LNCAP (cell line): Measurements from ENCODE around the gene COQ8A.

ENCODE experiments used
- TF ChIP-seq, protein P1 (sequence below): fragments of 450-650 bp; IDR thresholded peaks from 2 replicates; pipeline ENCODE4 v1.5.1; 2017; ENCODE audit warnings: mild to moderate bottlenecking

COQ8A gene

DNA sequence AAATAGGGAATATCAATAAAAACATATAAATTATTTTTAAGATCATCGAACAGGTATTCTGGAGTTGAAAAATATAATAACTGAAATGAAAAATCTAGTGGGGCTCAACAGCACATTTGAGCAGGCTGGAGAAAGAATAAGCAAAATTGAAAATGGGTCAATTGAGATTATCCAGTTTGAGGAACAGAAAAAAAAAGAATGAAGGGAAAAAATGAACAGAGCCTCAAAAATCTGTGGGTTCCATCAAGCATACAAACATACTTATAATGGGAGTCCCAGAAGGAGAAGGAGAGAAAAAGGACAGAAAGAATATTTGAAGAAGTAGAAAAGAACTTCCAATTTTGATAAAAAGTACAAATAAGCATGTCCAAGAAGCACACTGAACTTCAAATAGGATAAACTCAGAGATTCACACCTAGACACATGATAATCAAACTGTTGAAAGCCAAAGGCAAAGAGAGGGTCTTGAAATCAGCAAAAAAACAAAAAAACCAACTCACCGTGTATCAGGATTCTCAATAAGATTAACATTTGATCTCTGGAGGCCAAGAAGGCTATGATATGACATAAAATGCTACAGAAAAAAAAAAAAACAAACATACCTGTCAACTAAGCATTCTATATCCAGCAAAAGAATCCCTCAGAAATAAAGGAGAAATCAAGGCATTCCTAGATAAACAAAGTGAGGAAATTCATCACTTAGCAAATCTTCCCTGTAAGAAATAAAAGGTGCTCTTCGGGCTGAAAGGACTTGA, 5.4 kb upstream of the COQ8A start:
- TF ChIP-seq, protein P1, sequence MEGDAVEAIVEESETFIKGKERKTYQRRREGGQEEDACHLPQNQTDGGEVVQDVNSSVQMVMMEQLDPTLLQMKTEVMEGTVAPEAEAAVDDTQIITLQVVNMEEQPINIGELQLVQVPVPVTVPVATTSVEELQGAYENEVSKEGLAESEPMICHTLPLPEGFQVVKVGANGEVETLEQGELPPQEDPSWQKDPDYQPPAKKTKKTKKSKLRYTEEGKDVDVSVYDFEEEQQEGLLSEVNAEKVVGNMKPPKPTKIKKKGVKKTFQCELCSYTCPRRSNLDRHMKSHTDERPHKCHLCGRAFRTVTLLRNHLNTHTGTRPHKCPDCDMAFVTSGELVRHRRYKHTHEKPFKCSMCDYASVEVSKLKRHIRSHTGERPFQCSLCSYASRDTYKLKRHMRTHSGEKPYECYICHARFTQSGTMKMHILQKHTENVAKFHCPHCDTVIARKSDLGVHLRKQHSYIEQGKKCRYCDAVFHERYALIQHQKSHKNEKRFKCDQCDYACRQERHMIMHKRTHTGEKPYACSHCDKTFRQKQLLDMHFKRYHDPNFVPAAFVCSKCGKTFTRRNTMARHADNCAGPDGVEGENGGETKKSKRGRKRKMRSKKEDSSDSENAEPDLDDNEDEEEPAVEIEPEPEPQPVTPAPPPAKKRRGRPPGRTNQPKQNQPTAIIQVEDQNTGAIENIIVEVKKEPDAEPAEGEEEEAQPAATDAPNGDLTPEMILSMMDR = no peak

DNA sequence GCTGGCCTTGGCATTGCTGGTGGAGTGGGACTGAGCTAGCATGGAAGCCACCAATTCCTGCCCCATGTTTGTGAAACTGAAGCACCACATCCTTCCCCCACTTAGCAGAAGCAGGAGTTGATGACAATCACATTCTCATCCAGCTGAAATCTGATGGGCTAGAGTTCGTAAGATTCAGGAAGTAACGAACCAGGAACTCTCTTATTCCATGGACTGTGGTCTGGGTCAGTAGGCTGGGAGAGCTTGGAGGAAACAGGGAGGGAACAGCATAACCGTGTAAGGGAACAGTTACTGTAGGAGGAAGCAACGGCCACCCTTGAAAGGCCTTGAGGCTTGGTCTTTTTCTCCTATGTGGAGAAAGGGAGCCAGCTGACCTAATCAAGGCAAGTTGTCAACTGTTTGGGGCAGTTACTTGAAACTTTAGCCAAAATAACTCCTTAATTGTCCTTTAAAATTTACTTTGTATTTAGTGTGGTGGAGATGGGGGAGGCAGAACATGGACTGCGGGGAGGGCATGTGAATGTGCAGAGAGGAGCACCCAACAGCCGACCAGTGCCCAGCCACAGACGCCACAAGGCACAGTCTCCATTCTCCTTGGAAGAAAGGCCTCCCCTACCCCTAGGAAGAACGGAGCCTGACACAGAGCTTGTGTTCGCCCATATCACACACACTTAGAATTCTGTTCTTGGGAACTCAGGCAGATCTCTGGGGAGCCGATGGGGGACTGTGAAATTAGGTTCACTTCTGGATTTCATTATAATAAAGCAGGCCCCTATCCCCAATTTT, 2.0 kb upstream of the COQ8A start:
- TF ChIP-seq, protein P1 = no peak

DNA sequence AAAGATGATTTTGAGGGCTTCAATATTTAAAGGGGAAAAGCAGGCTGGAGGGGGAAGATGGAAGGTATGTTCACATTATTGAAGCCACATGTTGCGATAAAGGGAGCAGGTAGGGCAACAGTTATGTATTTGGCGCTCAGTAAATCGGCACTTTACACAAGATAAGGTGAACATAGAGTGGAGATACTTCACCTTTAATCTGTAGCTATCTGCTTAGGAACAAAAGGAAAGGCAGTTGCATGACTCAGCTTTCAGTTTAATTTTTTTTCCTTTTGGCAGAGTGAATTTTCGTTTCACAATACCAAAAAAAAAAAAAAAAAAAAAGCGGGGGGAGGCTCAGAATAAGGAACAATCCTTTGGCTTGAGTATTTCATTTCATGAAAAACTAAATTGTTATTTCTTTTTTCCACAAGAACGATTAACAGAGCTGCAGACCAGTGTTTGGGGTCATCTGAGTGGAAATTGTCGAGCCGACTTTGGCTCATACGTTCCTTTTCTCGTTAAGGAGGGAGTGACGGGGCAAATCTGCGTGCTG, 1.1 kb upstream of the COQ8A start:
- TF ChIP-seq, protein P1 = no peak

DNA sequence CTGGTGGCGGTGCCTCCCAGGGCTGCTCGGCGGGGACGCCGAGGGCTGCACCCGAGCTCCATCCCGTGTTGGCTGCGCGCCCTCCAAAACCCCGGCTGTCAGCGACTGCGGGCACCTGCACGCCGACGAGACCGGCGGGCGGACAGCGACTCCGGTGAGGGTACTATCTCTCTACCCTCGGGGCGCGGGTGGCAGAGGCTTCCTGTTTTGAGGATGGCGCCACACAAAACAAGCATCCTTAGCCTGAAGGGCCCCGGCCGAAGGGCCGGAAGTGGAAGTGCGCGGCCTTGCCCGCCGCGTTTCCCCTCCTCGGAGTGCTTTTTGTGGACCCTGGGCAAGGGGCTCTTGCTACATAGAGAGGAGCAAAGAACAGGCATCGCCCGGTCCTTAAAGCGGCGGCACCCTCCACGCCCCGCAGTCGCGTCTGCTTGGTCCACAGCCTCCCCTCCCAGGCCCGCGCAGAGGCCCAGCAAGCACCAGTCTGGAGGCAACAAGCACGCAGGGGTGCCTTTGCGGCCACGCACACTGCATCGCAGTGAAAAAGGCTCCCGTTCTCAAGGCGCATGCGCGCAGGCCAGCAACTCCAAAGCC, 561 bp upstream of the COQ8A start:
- TF ChIP-seq, protein P1 = no peak

DNA sequence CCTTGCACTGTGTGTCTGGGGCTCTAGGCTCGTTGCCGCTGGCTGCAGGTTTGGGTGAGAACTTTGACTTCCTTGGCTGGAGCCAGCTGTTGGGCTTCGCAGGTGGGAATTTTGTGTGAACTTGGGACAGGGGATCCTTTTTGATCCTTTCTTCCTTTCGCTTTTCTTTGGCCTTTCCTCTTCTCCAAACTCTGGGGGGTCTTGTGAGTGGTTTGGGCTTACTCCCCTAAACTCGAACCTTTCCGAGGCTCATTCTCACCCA, 643 bp downstream of the COQ8A start:
- TF ChIP-seq, protein P1 = no peak

DNA sequence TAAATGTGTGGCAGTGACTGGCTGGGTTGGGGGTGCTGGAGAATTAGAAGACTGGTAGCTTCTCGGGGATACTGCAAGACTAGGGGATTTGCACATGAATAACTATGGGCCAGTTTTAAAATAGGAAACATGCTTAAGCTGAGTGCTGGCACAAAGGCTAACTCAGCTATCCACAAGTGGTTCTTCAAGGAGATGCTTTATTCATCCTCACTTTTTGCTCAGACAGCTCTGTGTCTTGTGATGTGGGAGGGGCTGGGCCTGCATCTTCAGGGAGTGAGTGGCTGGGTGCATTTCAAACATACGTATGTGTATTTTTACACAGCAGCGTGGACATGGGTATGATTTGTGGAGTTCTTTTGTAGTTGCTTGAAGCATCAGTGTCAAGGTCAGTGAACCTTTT, 2.3 kb downstream of the COQ8A start:
- TF ChIP-seq, protein P1 = no peak

DNA sequence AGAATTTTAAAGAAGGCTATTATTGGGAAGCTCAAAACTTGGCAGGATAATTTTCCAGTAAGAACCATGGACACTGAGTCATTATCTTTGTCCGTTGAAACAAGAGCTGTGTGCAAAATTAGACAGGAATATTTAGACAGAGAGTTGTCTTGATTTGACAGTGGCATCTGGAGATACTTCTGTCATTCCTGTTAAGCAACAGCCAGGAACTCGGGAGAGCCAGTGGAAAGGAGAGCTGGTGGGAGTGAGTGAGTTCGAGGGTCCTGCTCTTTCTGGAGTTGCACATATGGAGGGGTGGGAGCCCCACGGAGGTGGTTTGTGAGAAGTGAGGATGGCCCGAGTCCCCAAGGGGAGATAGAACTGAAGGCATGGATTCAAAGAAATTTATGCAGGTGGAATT, 3.1 kb downstream of the COQ8A start:
- TF ChIP-seq, protein P1 = no peak
